AG04449 (cell line): ENCODE data around the gene UBXN10.

Experiments used
- CTCF ChIA-PET: fragments of 350-600 bp; formaldehyde crosslinking; extraction: SDS; loops from one replicate; lab custom pipeline; 2021; ENCODE audit warnings: antibody characterized with exemption; lab: Yijun Ruan, JAX
- POLR2A ChIA-PET: fragments of 400-600, 350-600 bp; formaldehyde crosslinking; extraction: SDS; loops from one replicate; lab custom pipeline; 2020; ENCODE audit warnings: antibody characterized with exemption, inconsistent platforms; lab: Yijun Ruan, JAX
- DNase-seq: peaks from one replicate; pipeline ENCODE4 v3.0.0-alpha.2; 2010; ENCODE audit warnings: low read depth, low spot score
- H3K4me3 ChIP-seq: 2 replicates; pipeline ENCODE4 v1.5.1; 2011; ENCODE audit warnings: low read depth, mild to moderate bottlenecking, control low read depth, low read length
- CTCF ChIP-seq: IDR thresholded peaks from one replicate; pipeline ENCODE4 v1.5.1; 2011; ENCODE audit warnings: mild to moderate bottlenecking, moderate library complexity, low read length, control low read depth, inconsistent platforms; ENCODE audit not compliant: insufficient read depth; ENCODE audit errors: missing control alignments

Gene UBXN10

GRCh38 chr1:20179371-20180128, 6.3 kb upstream of the UBXN10 start:
- no peak for DNase-seq
- ChIA-PET POLR2A (interaction anchor here (0.5 kb wide), 1 partner anchor 80 kb away, joined by 3 read pairs; no protein-coding TSS in a partner anchor), CTCF (interaction anchor here (1.0 to 5.8 kb wide), 8 partner anchors 10 to 205 kb away, joined by 3 to 53 read pairs (median 6); no protein-coding TSS in a partner anchor)
- no peak overlapping the region for H3K4me3 ChIP-seq
- no peak for TF ChIP-seq CTCF

GRCh38 chr1:20180129-20180843, 5.6 kb upstream of the UBXN10 start:
- DNase-seq: no peak
- POLR2A ChIA-PET: no interaction called here
- CTCF ChIA-PET: interaction anchor here (0.7 to 5.8 kb wide), 9 partner anchors 10 to 206 kb away, joined by 3 to 53 read pairs (median 3); no protein-coding TSS in a partner anchor
- H3K4me3 ChIP-seq: no peak overlapping the region
- no peak for TF ChIP-seq CTCF

GRCh38 chr1:20180844-20181207, 5.1 kb upstream of the UBXN10 start:
- no peak for DNase-seq
- TF ChIP-seq CTCF: no peak
- ChIA-PET CTCF (interaction anchor here (0.7 to 5.8 kb wide), 6 partner anchors 10 to 206 kb away, joined by 3 to 53 read pairs (median 3); no protein-coding TSS in a partner anchor), POLR2A (no interaction called here)
- H3K4me3 ChIP-seq: no peak overlapping the region

GRCh38 chr1:20182415-20182814, 3.5 kb upstream of the UBXN10 start:
- ChIA-PET CTCF (interaction anchor here (0.7 to 5.8 kb wide), 3 partner anchors 10 to 31 kb away, joined by 3 to 53 read pairs (median 4); no protein-coding TSS in a partner anchor), POLR2A (no interaction called here)
- TF ChIP-seq CTCF: no peak
- H3K4me3 ChIP-seq: no peak overlapping the region
- no peak for DNase-seq

- ChIA-PET POLR2A (no interaction called here), CTCF (interaction anchor here (1.5 to 1.9 kb wide), 2 partner anchors 12 to 206 kb away, joined by 4 to 10 read pairs; no protein-coding TSS in a partner anchor)
- TF ChIP-seq CTCF: no peak
- DNase-seq: no peak
- H3K4me3 ChIP-seq: no peak overlapping the region
Observed at GRCh38 chr1:20183035-20183434, 2.9 kb upstream of the UBXN10 start.
